GM19467 (cell line): Measurements from ENCODE around the gene ABI3.
"Not testable (repeated sequence)": the region's sequence is repeated elsewhere in the genome, so short reads cannot be mapped to it uniquely, and the experiment has no call there.

ENCODE experiments used
- ATAC-seq: cut with Tn5 transposase; IDR thresholded peaks from one replicate; pipeline ENCODE4 v1.9.1; 2021; ENCODE audit warnings: mild to moderate bottlenecking, moderate library complexity; ENCODE audit not compliant: unreplicated experiment

ABI3 gene

DNA sequence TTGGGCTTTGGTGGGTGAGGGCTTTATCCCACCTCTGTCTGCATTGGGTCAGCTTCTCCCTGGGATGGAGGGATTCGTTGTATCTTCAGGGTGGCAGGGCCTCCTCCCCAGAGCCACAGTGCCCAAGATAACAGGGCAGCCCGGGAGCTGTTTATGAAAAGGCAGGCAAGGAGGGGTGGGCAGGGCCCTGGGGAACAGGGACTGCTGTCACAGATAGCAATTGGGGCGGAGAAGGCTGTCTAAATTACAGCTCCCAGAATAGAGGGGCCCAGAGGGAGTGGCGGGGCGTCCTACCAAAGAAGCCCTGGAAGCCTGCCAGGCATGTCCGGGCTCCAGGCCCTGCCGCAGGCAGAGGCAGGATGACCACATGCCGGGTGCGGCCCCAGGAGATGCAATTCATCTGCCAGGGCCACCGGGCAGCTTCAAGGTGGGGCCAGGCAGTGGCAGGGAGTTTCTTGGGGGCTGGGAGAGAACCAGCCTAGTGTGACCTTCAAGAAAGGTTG is 38.8 kb downstream of the ABI3 start:
- ATAC-seq = no peak

DNA sequence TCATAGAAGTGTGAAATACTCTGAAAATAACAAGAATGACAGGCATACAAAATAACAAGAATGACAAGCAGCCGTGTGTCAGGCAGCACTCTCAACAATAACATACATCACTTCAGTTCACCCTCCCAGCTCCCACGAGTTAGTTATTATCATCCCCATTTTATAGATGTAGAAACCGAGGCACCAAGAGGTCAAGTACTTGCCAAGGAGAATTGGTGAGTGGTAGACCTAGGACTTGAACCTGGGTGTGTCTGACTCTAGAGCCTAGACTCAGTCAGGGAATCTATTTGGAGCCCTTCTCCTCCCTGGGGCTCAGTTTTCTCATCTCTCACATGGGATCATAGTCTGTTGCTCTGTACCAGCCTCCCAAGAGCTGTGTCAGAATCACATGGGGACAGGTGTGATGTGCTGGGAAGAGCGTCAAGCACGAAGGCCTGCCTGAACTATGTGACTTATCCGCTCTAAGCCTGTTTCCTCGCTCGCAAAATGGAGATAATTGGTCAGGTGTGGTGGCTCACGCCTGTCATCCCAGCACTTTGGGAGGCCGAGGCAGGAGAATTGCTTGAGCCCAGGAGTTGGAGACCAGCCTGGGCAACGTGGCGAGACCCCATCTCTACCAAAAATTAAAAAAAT is 39.5 kb downstream of the ABI3 start:
- ATAC-seq = no peak

DNA sequence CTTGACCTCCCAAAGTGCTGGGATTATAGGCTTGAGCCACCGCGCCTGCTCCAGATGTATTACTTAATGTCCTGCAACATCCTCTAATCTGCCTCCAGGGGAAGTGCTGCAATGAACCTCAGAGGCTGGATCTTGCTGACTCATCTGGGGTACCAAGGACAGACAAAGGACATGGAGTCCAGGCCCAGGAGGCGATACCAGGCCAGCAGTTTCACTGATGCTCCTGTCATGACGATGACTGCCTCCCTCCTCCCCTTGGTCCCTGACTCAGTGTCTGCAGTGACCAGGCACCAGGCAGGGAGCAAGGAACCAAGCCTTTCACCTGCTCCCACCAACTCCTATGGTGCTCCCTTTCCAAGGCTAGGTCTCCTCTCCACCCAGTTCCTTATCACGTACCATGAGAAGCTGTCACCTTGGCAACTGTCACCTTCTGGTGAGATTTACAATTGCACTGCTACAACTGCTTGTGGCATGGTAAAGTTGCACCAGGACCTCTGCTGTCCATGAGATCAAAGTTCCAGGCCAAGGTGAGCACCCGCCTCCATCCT is 41.7 kb downstream of the ABI3 start:
- no peak for ATAC-seq

- no peak for ATAC-seq
Observed at GRCh38 chr17:49254066-49254465, 43.6 kb downstream of the ABI3 start.

DNA sequence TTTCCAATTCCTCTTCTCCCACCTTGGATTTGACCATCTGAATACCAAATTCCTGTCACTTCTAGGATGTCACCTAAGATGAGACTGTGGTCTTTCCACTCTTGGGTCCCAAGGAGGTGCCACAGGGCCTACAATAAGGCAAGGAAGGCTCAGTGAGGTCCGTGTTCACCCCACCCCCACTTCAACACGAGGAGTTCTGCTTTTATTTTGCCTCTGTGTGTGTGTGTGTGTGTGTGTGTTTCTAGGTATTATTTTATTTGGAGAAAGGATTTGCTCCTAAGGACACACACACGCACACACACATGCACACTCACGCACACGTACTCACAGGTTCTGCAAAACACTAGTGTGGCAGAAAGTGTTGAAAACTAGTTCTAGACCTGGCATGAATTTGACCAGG is 44.6 kb downstream of the ABI3 start:
- no peak for ATAC-seq

GRCh38 chr17:49258394-49258793 is 47.9 kb downstream of the ABI3 start:
- ATAC-seq = no peak

GRCh38 chr17:49259663-49260010 is 49.1 kb downstream of the ABI3 start:
- no peak for ATAC-seq

DNA sequence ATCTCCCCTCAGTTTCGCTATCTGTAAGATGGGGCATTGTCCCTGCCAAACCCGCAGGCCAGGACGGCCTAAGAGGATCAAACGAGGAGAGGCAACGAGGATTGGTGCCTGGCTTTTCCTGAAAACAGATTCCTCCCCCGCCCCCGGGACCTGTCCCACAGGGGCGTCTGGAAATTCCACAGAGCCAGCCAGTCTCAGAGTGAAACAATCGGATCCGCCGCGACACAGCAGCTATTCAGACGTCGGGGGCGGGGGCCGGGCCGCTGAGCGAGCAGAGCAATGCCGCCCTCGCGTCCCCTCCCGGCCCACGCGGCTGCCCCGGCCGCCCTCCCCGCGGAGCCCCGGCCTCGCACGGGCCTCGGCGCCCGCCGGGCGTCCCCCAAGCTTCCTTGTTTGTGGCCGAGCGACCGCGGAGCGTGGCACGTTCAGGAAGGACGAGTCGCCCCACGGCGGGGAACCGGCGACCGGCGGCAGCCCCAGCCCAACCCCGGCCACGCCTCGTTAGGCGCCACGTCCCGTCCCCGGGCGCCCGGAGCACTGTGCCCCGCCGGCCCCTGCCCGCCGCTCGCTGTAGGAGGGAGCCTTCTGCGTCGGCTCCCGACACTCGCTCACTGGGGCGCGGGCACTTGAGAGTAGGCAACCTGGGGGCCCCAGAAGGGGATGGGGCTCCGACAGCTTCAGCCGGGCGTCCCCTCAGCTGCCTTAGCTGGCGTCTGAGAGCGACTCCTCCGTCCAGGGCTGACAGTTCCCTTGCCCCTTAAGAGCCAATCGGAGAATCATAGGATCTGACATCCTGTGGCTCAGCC is 49.7 kb downstream of the ABI3 start:
- ATAC-seq = no peak

GRCh38 chr17:49260817-49261291 is 50.3 kb downstream of the ABI3 start:
- no peak for ATAC-seq

GRCh38 chr17:49261540-49261939 is 51.0 kb downstream of the ABI3 start:
- not testable (repeated sequence) for ATAC-seq

DNA sequence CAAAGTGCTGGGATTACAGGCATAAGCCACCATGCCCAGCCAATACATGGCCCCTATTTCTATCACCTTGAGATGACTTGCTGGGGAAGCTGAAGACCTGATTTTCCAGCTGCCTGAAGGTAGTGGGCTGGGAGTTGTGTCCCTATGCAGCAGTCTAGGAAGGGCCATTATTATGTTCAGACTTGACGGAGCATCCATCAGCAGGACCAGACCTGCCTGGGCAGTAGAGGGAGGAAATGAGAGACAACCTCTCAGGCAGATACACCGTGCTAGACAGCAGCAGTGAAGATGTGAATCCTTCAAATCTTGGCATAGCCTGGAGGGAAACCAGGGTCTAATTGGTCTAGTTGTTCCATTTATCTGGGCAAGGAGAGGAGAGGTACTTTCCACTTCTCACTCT is 55.7 kb downstream of the ABI3 start:
- no peak for ATAC-seq

GRCh38 chr17:49267912-49268311 is 57.4 kb downstream of the ABI3 start:
- ATAC-seq = no peak

- ATAC-seq = no peak
Observed at GRCh38 chr17:49269356-49269755, 58.8 kb downstream of the ABI3 start.
